Stimulated activated CD4-positive, alpha-beta T cell treated with anti-CD3 and anti-CD28 coated beads, TNF-alpha, amount 100 ng/mL, for 24 hours (primary cell): ENCODE measurements around the gene FEN1.

ENCODE experiments used
- DNase-seq, 3 experiments: peaks; one replicate each; pipeline ENCODE4 v3.0.0-alpha.2; 2020; ENCODE audit warnings: low read depth in 3 of 3

FEN1 gene

GRCh38 chr11:61775106-61775505 is 17.6 kb upstream of the FEN1 start:
- DNase-seq: no peak

- DNase-seq: no peak
Measured at GRCh38 chr11:61775606-61776554, 16.8 kb upstream of the FEN1 start.

- peak in 1 of 3 experiments; percentile 65 for DNase-seq
Measured at GRCh38 chr11:61776561-61777075, 16.1 kb upstream of the FEN1 start.

GRCh38 chr11:61777234-61778090 is 15.2 kb upstream of the FEN1 start:
- DNase-seq: peak; percentile 22 to 63 (median 42)

- no peak for DNase-seq
Measured at GRCh38 chr11:61778357-61778886, 14.3 kb upstream of the FEN1 start.

GRCh38 chr11:61778920-61779650 is 13.6 kb upstream of the FEN1 start:
- DNase-seq: no peak

GRCh38 chr11:61779666-61780525 is 12.8 kb upstream of the FEN1 start:
- no peak for DNase-seq

GRCh38 chr11:61780581-61781162 is 12.0 kb upstream of the FEN1 start:
- DNase-seq: no peak

GRCh38 chr11:61781585-61781984 is 11.1 kb upstream of the FEN1 start:
- DNase-seq: no peak

- no peak for DNase-seq
Measured at GRCh38 chr11:61782299-61782698, 10.4 kb upstream of the FEN1 start.

GRCh38 chr11:61782841-61783240 is 9.9 kb upstream of the FEN1 start:
- DNase-seq: no peak

GRCh38 chr11:61783717-61784505 is 8.8 kb upstream of the FEN1 start:
- no peak for DNase-seq

- DNase-seq: no peak
Measured at GRCh38 chr11:61784506-61784805, 8.3 kb upstream of the FEN1 start.

- no peak for DNase-seq
Measured at GRCh38 chr11:61785837-61786402, 6.8 kb upstream of the FEN1 start.

GRCh38 chr11:61787928-61788491 is 4.7 kb upstream of the FEN1 start:
- DNase-seq: no peak

GRCh38 chr11:61791737-61792309 is 888 bp upstream of the FEN1 start:
- DNase-seq: peak in 1 of 3 experiments; percentile 33

GRCh38 chr11:61793083-61793828 is 545 bp downstream of the FEN1 start:
- DNase-seq: no peak

GRCh38 chr11:61793829-61794204 is 1.1 kb downstream of the FEN1 start:
- DNase-seq: no peak
